Measurements from ENCODE around the gene FAM216A.
"Not testable (repeated sequence)": the region's sequence is repeated elsewhere in the genome, so short reads cannot be mapped to it uniquely, and the experiment has no call there.

The FAM216A gene, protein sequence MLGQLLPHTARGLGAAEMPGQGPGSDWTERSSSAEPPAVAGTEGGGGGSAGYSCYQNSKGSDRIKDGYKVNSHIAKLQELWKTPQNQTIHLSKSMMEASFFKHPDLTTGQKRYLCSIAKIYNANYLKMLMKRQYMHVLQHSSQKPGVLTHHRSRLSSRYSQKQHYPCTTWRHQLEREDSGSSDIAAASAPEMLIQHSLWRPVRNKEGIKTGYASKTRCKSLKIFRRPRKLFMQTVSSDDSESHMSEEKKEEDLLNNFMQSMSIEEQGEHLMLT

DNA sequence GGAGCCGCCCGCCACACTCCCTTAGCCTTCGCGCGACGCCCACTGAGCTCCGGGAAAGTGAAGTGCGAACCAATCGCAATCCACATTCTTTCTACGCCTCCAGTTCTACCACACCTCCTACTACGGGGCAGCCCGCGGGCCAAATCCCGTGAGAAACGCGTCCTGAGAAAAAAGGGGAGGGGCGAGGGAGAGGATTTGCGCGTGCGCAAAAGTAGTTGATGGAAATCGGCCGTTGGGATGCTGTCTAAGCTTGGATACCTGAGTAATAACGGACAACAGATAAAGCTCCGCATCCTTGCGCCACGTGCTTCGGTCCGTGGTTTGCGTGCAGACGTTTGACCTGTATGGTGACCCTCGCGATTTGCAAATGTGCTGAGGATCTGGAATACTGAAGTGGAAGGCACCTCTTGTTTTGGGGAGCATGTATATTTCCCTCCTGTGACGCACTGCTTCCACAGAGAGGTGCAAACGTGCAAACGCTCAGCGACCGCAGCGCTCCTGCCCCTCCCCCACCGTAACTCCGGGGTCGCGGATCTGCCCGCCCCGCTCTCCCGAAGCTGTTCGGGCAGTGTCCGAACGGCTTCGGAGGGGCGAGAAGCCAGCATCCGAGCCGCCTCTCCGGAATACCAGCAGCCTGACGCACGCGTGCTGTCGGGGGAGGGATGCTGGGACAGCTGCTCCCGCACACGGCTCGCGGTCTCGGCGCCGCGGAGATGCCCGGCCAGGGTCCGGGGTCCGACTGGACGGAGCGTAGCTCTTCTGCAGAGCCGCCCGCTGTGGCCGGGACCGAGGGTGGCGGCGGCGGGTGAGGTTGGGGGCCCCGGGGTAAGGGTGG, at the start of gene FAM216A, which contains the start of gene GPN3:
Gene FAM216A (plus strand): TSS at position 632 of the 835 bp plus-strand sequence. CDS start 31 bp downstream, at position 663.
Gene GPN3 (minus strand): TSS at position 44 of the 835 bp plus-strand sequence. CDS start 54 bp downstream, outside the sequence.
- DNase-seq (ENCODE audit: low read depth, low spot score): peak; percentile 99

DNA sequence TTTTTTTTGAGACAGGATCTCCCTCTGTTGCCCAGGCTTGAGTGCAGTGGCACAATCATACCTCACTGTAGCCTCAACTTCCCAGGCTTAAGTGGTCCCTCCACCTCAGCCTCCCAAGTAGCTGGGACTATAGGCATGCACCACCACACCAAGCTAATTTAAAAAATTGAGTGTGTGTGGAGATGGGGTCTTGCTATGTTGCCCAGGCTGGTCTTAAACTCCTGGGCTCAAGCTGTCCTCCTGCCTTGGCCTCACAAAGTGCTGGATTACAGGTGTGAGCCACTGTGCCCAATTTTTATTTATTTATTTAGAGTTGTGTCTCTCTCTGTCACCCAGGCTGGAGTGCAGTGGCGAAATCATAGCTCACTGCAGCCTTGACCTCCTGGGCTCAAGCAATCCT, 48.0 kb upstream of the FAM216A start:
- not testable (repeated sequence) for DNase-seq (ENCODE audit: low read depth, low spot score)

DNA sequence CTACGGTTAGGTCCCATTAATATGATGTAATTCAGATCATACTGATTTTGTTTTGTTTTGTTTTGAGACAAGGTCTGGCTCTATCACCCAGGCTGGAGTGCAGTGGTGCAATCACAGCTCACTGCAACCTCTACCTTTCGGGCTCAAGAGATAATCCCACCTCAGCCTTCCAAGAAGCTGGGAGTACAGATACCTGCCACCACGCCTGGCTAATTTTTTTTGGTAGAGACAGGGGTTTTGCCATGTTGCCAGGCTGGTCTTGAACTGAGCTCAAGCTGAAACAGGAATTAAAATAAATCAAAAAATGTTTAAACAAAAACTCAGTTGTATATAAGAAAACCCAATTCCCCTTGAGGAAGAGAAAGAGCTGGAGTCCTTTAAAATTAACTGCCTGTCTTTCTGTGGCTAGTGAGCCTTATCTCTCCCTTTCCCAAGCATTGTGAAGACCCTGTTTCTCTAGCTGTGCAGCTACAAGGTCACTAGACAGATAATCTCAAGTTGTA, 47.4 kb upstream of the FAM216A start:
- no peak for DNase-seq (ENCODE audit: low read depth, low spot score)

DNA sequence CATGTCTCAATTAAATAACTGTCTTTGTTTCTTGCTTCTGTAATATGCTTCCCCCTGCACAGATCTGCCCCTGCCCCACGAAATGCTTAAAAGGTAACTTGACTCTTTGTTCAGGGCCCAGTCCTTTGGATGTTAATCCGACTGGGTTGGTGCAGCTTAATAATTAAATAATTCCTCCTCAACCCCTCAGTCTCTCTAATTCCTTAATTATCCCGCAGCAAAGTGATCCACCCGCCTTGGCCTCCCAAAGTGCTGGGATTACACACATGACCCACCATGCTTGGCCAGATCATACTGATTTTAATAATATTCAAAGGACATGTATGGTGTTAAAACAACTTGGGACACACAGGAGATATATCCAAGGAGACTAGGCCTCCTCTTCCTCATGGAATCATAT, 46.9 kb upstream of the FAM216A start:
- no peak for DNase-seq (ENCODE audit: low read depth, low spot score)

DNA sequence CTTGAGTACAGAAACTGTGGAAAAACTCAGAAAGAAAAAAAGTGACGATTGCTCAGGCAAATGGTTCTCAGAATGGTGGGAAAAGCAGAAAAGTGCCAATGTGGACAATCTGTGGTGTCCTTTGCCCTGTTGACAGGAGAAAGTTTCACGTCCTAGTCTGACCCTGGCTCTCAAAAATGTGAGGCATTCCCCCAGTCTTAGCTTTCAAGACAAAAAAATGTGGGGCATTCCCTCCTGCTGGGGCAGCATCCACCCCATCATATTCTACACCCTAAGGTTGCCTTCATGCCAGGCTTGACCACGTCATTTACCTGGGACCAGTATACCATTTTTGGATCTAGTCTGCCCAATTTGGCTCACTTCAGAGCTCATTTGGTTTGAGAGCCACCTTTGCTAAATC, 44.4 kb upstream of the FAM216A start:
- DNase-seq (ENCODE audit: low read depth, low spot score): peak; percentile 33

DNA sequence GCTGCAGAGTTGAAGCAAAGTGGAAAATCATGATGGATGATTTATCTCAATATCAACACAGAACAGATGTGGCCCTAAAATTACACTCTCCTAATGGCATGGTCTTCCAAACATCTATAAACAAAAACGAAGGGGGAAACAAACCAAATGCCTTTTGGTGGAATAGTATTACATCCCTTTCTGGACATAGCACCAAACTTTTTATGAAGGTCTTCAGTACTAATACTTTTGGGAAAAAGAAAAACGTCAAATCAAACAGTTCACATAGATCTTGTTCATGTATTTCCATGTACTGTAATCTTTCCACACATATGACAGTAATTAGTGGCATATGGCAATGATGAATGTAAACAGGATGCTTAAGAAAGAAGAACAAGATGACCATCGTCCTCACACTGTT, 42.2 kb upstream of the FAM216A start:
- DNase-seq (ENCODE audit: low read depth, low spot score): no peak

DNA sequence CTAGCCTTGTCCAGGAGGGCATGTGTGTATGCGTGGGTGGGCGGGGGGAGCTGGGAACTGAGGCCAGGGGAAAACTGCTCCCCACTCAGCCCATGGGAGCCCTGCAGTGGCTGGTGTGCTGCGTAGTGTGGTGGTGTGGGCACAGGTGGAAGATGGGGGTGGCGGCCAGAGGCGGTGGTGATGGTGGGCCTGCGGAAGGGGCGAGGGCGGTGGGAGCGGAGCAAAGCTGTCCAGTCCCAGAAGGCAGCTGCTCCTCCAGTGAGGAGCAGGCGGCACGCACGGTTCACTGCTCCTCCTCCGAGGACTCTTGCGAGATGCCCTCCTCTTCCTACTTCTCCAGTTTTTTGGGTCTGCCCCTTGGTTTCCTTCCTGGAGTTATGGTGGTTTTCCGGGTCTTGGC, 39.0 kb upstream of the FAM216A start:
- not testable (repeated sequence) for DNase-seq (ENCODE audit: low read depth, low spot score)

DNA sequence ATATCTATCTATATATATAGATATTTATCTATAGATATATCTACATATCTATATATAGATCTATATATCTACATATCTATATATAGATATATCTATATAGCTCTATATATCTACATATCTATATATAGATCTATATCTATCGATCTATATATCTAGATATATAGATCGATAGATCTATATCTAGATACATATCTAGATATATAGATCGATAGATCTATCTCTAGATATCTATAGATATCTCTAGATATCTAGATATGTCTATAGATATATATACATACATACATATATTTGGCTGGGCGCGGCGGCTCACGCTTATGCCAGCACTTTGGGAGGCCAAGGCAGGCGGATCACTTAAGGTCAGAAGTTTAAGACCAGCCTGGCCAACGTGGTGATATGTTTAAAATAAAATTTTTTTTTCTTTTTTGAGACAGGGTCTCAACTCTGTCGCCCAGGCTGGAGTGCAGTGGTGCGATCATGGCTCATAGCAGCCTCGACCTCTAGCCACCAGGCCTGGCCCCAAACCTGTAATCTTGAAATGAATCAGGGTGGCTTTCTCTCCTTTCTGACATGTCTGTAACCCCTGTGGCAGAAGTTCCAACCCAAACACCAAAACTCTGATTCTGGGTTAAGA, 36.6 kb upstream of the FAM216A start:
- DNase-seq (ENCODE audit: low read depth, low spot score): no peak

DNA sequence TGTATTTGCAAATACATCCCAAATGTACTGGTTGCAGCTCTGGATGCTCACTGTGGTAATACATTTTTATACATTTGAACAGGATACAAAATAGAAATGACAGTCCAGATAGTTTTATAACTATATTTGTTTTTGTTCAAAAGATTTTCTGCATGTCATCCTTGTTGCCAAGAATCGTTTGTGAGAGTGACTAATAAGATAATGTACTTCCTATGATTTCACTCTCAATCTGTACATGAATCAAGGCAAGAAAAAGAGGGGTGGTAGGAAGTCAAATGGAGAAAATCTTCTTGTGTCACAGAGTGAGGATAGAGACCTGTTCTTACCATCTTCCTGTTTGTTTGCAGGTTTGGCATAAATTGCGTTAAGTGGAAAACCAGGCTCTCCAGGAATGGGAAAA, 32.4 kb upstream of the FAM216A start:
- DNase-seq (ENCODE audit: low read depth, low spot score): no peak

DNA sequence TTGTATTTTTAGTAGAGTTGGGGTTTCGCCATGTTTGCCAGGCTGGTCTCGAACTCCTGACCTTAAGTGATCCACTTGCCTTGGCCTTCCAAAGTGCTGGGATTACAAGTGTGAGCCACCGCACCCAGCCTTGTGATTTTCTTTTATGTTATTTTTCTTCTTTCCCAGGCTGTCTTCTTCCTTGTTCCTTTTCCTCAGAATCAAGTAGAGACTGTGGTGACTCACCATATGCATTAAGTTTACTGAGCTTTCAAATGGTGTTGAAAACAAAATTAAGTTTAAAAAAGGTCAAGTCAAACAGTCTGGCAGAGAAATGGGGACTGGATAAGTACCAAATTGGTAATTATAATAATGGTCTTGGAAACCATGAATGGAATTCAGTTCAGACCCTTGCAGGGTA, 24.2 kb upstream of the FAM216A start:
- peak; percentile 12 for DNase-seq (ENCODE audit: low read depth, low spot score)

DNA sequence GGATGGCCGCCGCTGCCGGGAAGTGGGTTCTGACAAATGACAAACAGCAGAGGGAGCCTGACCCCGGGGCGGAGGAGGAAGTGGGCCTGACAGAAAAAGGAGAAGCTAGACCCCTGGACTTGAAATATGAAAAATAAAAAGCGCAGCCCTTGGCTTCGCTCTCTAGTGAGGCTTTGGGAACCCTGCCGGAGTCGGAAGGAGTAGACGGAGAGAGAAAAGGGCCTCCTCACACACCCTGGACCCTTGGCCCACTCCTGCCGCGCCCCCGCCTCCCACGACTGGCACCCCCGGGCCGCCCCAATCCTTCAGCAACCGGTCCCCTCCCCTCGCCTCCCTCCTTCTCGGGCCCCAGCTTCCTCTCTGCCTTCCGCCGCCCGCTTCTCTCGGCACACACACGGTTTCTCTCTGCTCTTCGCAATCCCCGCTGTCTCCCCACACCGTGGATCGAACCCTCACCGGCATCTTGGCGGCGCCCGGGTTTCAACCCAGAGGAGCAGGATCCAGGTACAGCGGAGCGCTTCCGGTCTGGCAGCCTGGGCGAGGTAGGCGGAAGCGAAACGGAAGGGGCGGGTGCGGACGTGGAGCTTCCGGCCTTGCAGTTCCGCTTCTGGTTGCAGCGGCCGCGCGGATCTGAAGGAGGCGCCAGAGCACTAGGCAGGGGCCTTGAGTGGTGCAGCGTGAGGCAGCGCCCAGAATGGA, 18.7 kb upstream of the FAM216A start, which contains the start of gene ARPC3:
Gene ARPC3 (minus strand): TSS at position 539 of the 699 bp plus-strand sequence. CDS start 77 bp downstream, at position 462.
- DNase-seq (ENCODE audit: low read depth, low spot score): peak; percentile 97

DNA sequence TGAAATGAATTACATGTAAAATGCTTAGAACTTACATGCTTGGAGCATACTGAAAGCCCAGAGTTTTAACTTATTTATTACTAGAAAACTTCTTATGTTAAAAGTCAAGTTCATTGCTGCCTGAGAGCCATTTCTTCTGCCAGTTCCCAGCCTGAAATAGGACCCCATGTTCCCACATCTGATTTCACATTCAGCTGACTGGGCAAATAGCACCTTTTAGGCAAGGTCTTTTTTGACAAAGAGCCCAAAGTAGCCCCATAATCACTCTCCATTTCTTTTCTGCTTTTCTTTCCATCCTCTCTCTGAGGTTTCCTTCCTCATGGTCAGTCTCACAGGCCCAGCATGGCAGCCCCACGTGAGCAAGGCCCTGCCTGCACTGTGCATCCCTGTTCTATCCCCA, 17.4 kb upstream of the FAM216A start:
- no peak for DNase-seq (ENCODE audit: low read depth, low spot score)

DNA sequence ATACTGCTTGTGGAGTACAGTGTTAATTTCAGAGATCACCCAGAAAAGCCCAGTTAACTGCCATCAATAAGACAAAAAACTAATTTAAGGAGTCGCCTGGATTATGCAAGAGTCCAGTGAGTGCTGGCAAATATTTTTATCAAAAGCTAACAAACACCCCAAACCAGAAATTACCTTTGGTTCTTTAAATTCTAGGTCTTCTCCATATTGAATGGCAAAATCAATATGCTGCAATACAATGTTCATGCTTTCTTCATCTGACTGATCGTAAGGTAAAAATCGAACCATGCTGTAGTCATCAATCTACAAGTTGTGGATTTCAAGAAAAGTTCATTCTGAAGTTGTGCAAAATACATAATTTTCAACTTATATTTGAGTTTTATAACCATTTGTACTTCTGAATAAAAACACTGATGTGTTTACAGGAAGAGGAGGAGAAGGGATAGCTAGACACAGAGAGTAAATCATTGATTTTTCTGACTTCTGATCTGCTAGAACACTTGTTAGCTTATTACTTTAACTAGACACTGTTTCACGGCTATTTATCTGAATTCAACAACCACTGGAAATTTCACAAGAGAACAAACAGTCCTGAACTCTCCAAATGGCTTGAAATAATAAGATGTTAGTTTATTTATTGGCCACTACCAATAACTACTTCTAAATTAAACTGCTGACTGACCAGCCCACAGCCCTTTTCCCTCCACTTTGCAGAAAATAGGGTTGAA, 14.9 kb upstream of the FAM216A start:
- DNase-seq (ENCODE audit: low read depth, low spot score): no peak

DNA sequence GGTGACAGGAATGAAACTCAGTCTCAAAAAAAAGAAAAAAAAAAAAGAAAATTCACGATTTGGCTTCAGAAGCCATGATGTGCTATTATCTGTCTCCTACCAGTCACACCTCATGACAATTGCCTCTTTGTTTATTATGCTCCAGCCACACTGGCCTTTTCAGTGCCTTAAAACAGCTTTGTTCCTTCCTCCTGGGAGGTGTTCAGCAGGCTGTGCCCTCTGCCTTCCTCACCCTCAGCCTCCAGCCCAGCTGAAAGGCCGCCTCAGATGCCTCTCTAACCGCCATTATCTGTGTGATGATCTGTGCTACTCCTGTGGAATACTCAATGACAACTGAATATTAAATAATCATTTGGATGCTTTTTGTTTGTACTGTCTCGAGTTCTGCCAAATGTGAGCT, 9.9 kb upstream of the FAM216A start:
- no peak for DNase-seq (ENCODE audit: low read depth, low spot score)

DNA sequence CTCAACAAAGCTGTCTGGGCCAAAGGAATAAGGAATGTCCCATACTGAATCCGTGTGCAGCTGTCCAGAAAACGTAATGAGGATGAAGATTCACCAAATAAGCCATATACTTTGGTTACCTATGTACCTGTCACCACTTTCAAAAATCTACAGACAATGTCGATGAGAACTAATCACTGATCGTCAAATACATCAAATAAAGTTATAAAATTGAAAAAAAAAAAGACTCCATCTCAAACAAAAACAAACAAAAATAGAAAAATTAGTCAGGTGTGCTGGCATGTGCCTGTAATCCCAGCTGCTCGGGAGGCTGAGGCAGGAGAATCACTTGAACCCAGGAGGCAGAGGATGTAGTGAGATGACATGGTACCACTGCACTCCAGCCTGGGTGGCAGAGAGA, 7.5 kb upstream of the FAM216A start:
- not testable (repeated sequence) for DNase-seq (ENCODE audit: low read depth, low spot score)

DNA sequence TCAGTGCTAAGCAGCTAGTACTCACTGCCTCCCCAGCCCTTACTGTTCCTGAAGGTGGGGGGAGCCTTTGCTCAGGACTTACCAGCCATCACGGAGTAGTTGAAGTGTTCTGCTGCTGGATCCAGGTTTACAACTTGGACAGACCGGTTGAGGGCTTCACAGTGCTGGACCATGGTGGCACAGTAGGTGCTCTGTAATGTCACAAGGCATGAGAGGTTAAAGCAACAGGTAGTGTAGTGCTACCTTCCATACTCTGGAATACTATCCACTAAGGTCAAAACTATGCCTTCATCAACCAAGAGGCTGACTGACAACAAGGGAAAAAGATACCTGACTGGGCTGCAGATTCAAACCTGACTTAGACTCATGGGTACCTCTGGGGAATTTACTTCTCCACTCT, 3.6 kb upstream of the FAM216A start:
- no peak for DNase-seq (ENCODE audit: low read depth, low spot score)

DNA sequence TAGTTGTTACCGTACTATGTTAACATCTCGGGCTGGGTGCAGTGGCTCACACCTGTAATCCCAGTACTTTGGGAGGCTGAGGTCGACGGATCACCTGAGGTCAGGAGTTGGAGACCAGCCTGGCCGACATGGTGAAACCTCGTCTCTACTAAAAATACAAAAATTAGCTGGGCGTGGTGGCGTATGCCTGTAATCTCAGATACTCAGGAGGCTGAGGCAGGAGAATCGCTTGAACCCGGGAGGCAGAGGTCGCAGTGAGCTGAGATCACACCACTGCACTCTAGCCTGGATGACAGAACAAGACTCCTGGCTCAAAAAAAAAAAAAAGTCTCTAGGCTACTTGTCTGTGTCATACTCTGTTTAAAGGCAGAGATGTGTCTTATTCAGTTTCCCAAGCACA, 2.9 kb upstream of the FAM216A start:
- not testable (repeated sequence) for DNase-seq (ENCODE audit: low read depth, low spot score)

DNA sequence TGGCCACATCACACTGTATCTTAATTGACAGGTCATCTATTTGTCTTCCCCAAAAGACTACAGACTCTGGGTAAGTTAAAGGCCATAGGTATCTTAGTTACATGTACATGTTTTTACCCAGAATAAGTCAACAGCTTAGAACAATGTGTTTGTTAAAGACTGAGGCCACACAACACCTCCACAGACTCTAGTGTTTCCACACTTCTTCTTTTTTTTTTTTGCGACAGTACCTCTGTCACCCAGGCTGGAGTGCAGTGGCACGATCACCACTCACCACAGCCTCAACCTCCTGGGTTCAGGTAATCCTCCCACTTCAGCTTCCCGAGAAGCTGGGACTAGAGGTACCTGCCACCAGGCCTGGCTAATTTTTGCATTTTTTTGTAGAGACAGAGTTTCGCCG, 1.9 kb upstream of the FAM216A start:
- DNase-seq (ENCODE audit: low read depth, low spot score): no peak

DNA sequence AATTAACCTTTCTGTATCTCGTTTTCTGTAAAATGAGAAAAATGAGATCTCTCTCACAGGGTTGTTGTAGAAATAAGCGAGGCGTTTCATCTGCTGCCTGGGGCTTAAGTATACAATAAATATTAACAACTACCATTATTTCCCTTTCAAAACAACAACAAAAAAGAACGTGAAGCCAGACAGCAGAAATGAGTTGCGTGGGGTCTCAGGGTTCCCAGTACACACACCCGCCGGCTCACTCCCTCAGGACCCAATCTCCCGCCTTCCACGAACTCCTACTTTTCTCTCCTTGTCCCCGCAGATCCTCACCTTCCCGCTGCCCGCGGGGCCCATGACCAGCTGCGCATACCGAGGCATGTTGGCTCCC, 815 bp upstream of the FAM216A start:
- DNase-seq (ENCODE audit: low read depth, low spot score): no peak

DNA sequence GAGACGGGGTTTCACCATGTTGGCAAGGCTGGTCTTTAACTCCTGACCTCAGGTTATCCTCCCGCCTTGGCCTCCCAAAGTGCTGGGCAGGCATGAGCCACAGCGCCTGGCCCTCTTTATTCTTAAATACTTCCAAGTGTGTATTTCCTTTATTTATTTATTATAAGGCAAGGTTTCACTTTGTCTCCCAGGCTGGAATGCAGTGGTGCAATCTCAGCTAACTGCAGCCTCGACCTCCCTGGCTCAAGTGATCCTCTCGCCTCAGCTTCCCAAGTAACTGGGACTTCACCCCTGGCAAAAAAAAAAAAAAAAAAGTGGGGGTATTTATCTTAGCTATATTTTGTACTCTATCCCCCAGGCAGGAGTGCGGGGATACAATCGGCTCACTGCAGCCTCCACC, 6.8 kb downstream of the FAM216A start:
- no peak for DNase-seq (ENCODE audit: low read depth, low spot score)

Measured in astrocyte of the hippocampus (primary cell).